HG03457 (cell line): ENCODE data around the gene GNG3.
A peak's percentile ranks its signal among the peaks of the same experiment; 100 is the strongest.
"Not testable (repeated sequence)": the region's sequence is repeated elsewhere in the genome, so short reads cannot be mapped to it uniquely, and the experiment has no call there.

Source experiments
- ATAC-seq: cut with Tn5 transposase; IDR thresholded peaks from one replicate; pipeline ENCODE4 v1.9.1; 2021; ENCODE audit warnings: moderate number of reproducible peaks; ENCODE audit not compliant: unreplicated experiment

GNG3 gene

GRCh38 chr11:62687508-62688396, 19.7 kb upstream of the GNG3 start:
- no peak for ATAC-seq

DNA sequence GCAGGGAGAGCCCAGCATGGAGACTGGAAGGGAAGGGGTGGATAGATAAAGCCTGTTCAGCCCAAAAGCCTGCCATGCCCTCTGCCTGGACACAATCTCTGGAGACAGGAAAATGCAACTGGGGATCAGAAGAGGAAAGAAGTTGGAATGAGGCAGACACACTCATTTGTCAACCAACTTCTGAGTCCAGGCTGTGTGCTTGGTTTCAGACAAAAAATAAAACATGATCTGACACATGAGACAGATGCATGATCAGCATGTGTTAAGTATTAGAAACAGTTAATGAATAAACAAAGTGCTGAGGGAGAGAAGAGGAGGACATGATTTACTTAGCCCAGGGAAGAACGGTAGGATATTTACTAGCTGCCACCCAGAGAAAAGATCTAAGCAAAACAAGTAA, 19.0 kb upstream of the GNG3 start:
- ATAC-seq, result no peak

GRCh38 chr11:62689421-62690183, 17.9 kb upstream of the GNG3 start, which contains the start of gene LRRN4CL:
Gene LRRN4CL, minus strand, starts transcription at chr11:62689530. Its CDS starts 1,022 bp downstream, at chr11:62688508.
- ATAC-seq, result no peak

DNA sequence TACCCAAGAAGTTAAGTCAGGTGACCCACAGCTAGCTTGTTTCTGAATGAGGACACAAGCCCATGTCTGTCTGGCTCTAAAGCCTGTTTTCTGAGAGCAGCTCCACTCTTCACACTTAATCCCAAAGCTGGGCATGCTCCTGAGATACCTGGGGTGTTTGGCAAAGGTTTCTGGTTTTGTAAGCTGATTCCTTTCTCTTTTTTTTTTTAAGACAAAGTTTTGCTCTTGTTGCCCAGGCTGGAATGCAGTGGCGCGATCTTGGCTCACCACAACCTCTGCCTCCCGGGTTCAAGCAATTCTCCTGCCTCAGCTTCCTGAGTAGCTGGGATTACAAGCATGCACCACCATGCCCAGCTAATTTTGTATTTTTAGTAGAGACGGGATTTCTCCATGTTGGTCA, 13.9 kb upstream of the GNG3 start:
- not testable (repeated sequence) for ATAC-seq

GRCh38 chr11:62694455-62695167, 12.9 kb upstream of the GNG3 start:
- ATAC-seq, result no peak

- no peak for ATAC-seq
Observed at GRCh38 chr11:62702246-62702645, 5.2 kb upstream of the GNG3 start.

DNA sequence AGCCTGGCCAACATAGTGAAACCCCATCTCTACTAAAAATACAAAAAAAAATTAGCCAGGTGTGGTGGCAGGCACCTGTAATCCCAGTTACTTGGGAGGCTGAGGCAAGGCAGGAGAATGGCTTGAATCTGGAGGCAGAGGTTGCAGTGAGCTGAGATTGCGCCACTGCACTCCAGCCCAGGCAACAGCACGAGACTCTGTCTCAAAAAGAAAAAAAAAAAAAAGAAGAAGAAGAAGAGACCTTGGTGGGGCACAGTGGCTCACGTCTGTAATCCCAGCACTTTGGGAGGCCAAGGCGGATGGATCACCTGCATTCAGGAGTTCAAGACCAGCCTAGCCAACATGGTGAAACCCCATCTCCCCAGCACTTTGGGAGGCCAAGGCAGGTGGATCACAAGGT, 3.6 kb upstream of the GNG3 start:
- not testable (repeated sequence) for ATAC-seq

DNA sequence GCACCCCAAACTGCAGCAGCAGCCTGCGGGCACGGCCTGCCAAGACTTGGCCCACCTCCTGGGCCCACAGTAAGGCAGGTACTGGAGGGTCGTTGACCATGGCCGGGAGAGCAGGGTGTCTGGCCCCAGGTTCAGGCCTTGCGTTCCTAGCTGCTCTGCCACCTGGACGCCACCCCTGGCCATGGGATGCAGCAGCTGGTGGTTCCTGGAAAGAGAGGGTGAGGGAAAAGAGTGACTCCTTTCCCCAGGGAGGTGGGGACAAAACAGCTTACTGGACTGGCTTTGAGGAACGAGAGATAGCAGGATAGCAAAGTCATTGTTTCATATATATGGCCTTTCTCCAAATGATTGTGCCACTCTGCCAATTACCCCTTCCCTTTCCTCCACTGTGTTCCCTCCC, 2.1 kb upstream of the GNG3 start:
- no peak for ATAC-seq

DNA sequence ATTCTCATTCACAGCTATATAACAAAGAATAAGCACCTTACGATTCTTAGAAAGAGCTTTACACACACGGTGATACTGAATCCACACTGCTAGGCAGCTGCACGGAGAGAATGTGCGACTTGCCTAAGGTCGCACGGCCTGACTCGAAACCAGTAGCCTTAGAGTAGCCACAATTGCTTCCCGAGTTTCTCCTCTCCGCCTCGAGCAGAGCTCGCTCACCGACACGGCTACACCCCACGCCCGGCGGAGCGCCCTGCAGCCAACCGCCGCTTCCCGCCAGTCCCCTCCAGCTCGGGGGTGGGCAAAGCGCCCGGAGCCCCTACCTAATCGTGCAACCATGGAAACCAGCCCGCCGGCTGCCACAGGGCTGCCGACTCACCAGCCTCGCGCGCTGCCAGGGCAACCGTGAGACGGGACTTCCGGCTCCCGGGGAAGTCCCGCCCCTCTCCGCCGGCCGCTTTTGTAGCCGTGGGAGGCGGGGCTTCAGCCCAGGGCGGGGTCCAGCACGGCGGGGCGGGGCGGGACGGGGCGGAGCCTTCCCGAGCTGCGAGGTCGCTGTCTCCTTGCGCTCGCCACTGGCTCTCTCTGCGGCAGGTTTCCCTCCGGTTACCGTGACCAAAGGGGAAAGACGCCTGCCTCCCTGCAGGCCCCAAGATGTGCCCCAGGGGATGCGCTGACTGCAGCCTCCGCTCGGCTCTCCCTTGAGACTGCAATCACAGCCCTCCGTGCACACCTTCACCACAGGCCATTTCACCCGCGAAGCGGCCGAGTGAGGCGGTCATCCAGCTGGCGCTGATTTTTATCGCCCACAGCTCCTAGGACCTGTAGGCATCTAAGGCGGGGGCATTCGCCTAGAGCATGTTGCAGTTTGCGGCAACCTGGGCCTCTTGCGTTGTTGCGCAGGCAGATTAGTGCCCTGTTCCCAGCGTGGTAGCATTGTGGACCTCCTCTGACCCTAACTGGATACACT, 1.3 kb upstream of the GNG3 start:
- ATAC-seq, result peak; percentile 42

DNA sequence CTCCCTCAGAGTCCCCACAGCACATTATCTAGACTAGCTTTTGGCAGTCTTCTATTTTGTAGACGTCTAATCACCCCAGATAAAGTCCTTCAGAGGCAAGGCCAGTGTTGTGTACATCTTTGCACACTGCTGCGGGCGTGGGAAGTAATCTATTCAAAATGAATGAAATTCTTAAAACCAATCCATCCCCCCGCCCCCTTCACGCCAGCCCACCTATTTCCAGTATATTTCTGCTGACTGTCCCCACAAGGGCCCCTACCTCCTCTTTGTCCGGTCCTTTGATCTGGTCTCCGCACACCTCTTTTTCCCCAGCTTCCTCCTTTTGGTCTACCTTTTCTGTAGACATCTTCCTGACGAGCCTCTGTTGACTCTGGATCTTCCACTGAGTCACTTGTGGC, 627 bp upstream of the GNG3 start:
- no peak for ATAC-seq

DNA sequence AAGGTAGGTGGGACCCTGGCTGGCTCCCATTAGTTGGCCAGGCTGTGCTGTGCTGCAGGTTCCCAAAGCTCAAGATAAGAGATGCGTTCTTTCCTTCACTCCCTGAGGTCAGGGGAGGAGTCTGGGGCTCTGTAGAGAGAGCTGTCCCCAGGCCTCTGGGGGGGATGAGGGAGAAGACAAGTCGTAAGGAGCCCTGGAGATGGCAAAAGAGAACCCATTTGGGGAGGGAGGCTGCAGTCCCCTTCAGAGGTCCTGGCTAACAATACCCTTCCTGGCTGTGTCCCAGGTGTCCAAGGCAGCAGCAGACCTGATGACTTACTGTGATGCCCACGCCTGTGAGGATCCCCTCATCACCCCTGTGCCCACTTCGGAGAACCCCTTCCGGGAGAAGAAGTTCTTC, 916 bp downstream of the GNG3 start:
- ATAC-seq, result no peak

DNA sequence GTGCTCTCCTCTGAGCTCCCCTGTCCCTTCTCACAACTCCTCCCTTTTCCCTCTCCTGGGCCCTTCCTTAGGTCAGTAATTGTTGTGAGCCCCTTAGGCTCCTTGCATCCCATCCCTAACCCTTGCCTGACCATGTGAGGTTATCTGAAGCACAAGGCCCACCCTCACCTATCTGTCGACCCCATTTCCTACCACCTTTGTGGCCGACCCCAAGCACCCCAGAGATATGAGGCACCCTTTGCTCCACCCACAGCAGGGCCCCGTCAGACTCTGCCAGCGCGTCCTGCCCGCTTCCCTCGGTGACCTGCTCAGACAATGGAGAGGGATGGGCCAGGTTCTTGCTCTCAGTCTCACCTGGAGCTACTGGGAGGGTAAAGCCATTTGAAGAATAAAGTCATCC, 1.3 kb downstream of the GNG3 start:
- no peak for ATAC-seq

- ATAC-seq, result peak; percentile 44
Observed at GRCh38 chr11:62709247-62710000, 1.9 kb downstream of the GNG3 start.

- ATAC-seq, result no peak
Observed at GRCh38 chr11:62710001-62710345, 2.5 kb downstream of the GNG3 start.

DNA sequence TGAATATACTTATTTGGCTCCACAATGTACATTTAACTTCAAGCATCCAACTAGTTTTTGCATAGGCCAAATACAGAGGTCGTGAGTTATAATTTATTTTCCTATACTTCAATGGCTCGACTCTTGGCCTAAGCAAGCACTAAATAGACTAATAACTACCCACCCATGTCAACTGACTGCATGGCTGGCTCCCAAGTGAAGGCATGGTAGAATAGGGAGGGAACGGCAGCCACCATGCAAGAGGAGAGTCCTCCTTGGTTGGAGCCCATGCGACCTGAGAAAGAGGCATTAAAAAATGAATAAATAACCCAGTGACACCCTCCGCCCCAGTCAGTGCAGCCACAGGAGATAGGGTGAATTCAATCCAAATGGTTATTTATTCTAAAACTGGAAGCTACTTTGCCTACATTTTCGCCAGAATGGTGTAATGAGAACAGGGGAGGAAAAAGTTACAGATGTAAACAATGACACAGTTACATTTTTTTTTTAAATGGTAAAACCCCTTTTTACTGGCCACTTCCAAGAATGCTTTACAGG, 4.9 kb downstream of the GNG3 start:
- no peak for ATAC-seq

DNA sequence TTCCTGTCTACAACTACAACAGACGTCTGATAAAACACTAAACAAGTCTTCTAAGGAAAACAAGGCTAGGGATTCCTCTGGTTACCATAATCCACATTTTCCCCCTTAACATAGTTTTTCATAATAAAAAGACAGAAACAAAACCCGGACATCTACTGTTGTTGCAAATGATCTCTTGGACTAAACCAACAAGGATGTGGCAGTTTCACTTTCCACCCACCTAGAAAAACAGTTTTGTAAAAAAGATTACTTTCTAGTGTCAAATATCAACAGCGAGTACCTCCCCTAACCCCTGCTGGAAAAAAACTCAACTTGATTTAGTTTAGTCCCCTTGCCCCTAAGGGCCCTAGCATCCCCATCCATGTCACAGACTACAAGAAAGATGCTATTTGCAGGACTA, 5.4 kb downstream of the GNG3 start:
- ATAC-seq, result no peak

GRCh38 chr11:62713343-62713742, 5.9 kb downstream of the GNG3 start:
- ATAC-seq, result no peak

DNA sequence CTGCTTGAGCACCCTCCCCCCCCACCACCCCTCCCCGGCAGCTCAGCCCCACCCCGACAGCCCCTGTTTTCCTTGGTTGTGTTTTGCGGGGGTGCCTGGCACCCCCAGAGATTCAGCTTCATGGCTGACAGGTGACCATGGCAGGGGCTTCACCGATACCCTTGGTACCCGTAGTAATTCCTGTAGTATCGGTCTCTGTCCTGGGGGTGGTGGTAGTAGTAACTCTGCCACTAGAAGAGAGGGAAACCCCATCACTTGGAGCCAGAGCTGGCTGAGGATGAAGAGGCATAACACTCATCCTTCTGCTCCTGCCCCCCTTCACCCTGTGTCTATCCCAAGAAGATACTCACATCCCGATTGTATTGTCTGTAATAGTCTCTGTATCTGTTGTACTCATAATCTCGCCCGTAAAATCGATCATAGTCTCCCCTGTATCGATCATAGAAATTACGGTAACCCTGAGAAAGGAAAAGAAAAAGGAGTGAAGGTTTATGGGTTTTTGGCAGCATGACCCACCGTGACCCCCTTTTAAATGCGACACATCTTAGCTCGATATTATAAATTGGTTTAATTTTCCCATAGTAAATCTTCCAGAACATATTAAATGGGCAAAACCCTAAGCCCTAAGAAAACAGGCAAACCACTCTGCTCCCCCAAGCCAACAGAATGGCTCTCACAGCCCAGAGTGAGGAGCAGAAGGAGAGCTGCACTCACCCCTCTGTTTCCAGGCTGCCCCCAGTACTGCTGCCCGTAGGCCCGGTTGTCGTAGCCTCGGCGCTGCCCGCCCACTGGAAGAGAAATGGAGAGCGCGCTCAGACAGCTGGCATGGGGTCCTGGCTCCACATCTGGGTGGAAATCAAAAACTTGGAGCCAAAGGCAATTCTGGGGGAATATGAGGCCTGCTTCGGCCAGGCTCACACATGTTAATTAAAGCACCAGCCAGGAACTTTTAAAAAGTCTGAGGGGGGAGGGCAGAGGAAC, 8.0 kb downstream of the GNG3 start:
- ATAC-seq, result no peak
